A549 (cell line): ENCODE results near the gene BBS9.

ENCODE experiments used
- CBX8 ChIP-seq: fragments of 200-600 bp; sonication (generic); IDR thresholded peaks from 2 replicates; pipeline ENCODE4 v1.6.1; 2016
- CEBPB ChIP-seq, 2 experiments: fragments of >200 bp in 1 of 2; sonication (Bioruptor Twin) in 1 of 2; formaldehyde crosslinking in 1 of 2; IDR thresholded peaks; 2 replicates each; pipeline ENCODE4 v1.6.1; 2012 to 2016
- KDM1A ChIP-seq: fragments of 200-600 bp; sonication (generic); IDR thresholded peaks from 2 replicates; pipeline ENCODE4 v1.6.1; 2016; ENCODE audit warnings: low read depth, mild to moderate bottlenecking
- MAFK ChIP-seq: fragments of 450-650 bp; IDR thresholded peaks from 2 replicates; pipeline ENCODE4 v1.6.1; 2014; ENCODE audit not compliant: partially characterized antibody
- RCOR1 ChIP-seq: fragments of 150-350 bp; IDR thresholded peaks from 2 replicates; pipeline ENCODE4 v1.6.1; 2014; ENCODE audit warnings: antibody characterized with exemption, low read length, low read depth
- SMC3 ChIP-seq: fragments of >200 bp; sonication (Bioruptor Twin); formaldehyde crosslinking; IDR thresholded peaks from 3 replicates; pipeline ENCODE4 v1.6.1; 2018; ENCODE audit warnings: inconsistent platforms
- TF ChIP-seq, protein P1 (sequence below): fragments of >200 bp; sonication (Bioruptor Twin); formaldehyde crosslinking; IDR thresholded peaks from 3 replicates; pipeline ENCODE4 v1.5.1; 2016
- TF ChIP-seq, protein P2 (sequence below): fragments of >200 bp; sonication (Bioruptor Twin); formaldehyde crosslinking; IDR thresholded peaks from 3 replicates; pipeline ENCODE4 v1.6.1; 2016

DNA sequence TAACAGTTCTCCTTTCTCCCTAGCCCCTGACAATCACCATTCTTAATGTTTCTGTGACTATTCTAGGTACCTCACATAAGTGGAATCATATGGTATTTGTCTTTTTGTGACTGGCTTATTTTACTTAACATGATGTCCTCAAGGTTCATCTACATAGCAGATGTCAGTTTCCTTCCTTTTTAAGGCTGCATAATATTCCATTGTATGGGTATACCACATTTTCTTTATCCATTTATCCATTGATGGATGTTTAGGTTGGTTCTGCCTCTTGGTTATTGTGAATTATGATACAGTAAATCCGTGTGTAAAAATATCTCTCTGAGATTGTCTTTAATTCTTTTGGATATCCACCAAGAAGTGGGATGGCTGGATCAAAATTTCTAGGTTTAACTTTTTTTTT lies 13.2 kb downstream of the BBS9 start:
- TF ChIP-seq SMC3 = no peak
- no peak for TF ChIP-seq RCOR1
- TF ChIP-seq MAFK = no peak
- TF ChIP-seq, protein P1, sequence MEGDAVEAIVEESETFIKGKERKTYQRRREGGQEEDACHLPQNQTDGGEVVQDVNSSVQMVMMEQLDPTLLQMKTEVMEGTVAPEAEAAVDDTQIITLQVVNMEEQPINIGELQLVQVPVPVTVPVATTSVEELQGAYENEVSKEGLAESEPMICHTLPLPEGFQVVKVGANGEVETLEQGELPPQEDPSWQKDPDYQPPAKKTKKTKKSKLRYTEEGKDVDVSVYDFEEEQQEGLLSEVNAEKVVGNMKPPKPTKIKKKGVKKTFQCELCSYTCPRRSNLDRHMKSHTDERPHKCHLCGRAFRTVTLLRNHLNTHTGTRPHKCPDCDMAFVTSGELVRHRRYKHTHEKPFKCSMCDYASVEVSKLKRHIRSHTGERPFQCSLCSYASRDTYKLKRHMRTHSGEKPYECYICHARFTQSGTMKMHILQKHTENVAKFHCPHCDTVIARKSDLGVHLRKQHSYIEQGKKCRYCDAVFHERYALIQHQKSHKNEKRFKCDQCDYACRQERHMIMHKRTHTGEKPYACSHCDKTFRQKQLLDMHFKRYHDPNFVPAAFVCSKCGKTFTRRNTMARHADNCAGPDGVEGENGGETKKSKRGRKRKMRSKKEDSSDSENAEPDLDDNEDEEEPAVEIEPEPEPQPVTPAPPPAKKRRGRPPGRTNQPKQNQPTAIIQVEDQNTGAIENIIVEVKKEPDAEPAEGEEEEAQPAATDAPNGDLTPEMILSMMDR = no peak
- TF ChIP-seq KDM1A = no peak
- TF ChIP-seq CEBPB (IDR thresholded peaks at IDR 0.05) = no peak
- TF ChIP-seq, protein P2, sequence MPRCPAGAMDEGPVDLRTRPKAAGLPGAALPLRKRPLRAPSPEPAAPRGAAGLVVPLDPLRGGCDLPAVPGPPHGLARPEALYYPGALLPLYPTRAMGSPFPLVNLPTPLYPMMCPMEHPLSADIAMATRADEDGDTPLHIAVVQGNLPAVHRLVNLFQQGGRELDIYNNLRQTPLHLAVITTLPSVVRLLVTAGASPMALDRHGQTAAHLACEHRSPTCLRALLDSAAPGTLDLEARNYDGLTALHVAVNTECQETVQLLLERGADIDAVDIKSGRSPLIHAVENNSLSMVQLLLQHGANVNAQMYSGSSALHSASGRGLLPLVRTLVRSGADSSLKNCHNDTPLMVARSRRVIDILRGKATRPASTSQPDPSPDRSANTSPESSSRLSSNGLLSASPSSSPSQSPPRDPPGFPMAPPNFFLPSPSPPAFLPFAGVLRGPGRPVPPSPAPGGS = no peak
- no peak for TF ChIP-seq CBX8
